Psoas muscle (tissue), 8 donors: ENCODE data around the gene MATN1. TPM values are rescaled to one million over a fixed set of nuclear protein-coding genes. Genes with fewer than 3 reads are reported as not detected.

ENCODE experiments used
- ATAC-seq, 4 donors: fragments of 200-7000 bp; cut with Tn5 transposase; one replicate each; pipeline ENCODE4 v1.9.1; 2020; ENCODE audit warnings: moderate library complexity in 3 of 4, mild to moderate bottlenecking in 2 of 4
- DNase-seq, 2 donors: peaks; one replicate each; pipeline ENCODE4 v3.0.0-alpha.2; 2020
- H3K27ac ChIP-seq: fragments of 200-600 bp; one replicate; pipeline ENCODE4 v1.8.0; 2022
- H3K27me3 ChIP-seq, 3 donors: fragments of 200-600 bp in 1 of 3; one replicate each; pipeline versions ENCODE4 v1.6.1 to v1.8.0; 2013 to 2022; ENCODE audit warnings: low read length in 2 of 3, mild to moderate bottlenecking in 2 of 3, moderate library complexity in 1 of 3; ENCODE audit not compliant: insufficient read depth in 3 of 3
- H3K36me3 ChIP-seq, 2 donors: fragments of 200-600 bp in 1 of 2; one replicate each; pipeline versions ENCODE4 v1.6.1 to v1.8.0; 2013 to 2022; ENCODE audit warnings: low read depth in 1 of 2, mild to moderate bottlenecking in 1 of 2, moderate library complexity in 1 of 2; ENCODE audit not compliant: insufficient read depth in 1 of 2
- H3K4me1 ChIP-seq: fragments of 200-600 bp; one replicate; pipeline ENCODE4 v1.8.0; 2022
- H3K4me3 ChIP-seq: fragments of 200-600 bp; one replicate; pipeline ENCODE4 v1.8.0; 2022; ENCODE audit warnings: mild to moderate bottlenecking
- H3K9me3 ChIP-seq: fragments of 200-600 bp; one replicate; pipeline ENCODE4 v1.8.0; 2022
- CTCF ChIP-seq: fragments of 200-600 bp; IDR thresholded peaks from one replicate; pipeline ENCODE4 v1.8.0; 2022; ENCODE audit warnings: antibody characterized with exemption
- WGBS, 3 donors: extraction: QIAGEN DNeasy Blood & Tissue Kit; methylation state at CpG; one replicate each; pipeline versions ENCODE4 v1.1.6 to v1.1.7; 2013; 5-methylcytosine and 5-hydroxymethylcytosine counted together
- intact Hi-C, 2 donors: fragments of 100-400 bp; cut with DNase I; formaldehyde crosslinking; loops; one replicate each; pipeline versions ENCODE4 v1.11.0 to v1.14.2; 2022
- polyA plus RNA-seq, 3 donors: library from polyadenylated mRNA; stranded (reverse); fragments of 200-250 nt; gene quantifications; one replicate each; pipeline ENCODE4 v1.2.3, GENCODE V29; 2013
- total RNA-seq, 4 donors: library from RNA; stranded (reverse); fragmentation: NEBNext Ultra II Directional in 2 of 4; extraction: Animal tissue kit (Norgen Biotek cat#: 25700) in 2 of 4; gene quantifications; one replicate each; pipeline versions ENCODE4 v1.2.1 to v1.2.4, GENCODE V29; 2021 to 2023
- donor health status: healthy with polysubstance abuse.
- donor health status: DM: no; HTN: no; CAD: no; lungs with moderate emphysema.
- donor health status: Bipolar disorder and iron deficiency.
- donor health status: healthy.
- donor health status: DM: yes; HTN: yes; CAD: no.
- donor health status: DM: no; HTN: no; CAD: no.
- donor health status: DM: no; HTN: no; CAD: no.
- donor health status: DM: yes; HTN: yes; CAD: no.

The MATN1 gene
- total and polyA plus RNA-seq, 7 donors = 0.03 to 0.07 (median 0.04) TPM; not detected in 4

GRCh38 chr1:30704271-30704670 lies 19.1 kb downstream of the MATN1 start:
- ATAC-seq (no peak), DNase-seq (peak; percentile 50 to 70)
- H3K27me3 ChIP-seq = peaks cover 0 to 2% (median 0%) of the 10 kb centered on the region in 3 donors
- H3K4me1 ChIP-seq = peaks cover 4% of the 10 kb centered on the region
- TF ChIP-seq CTCF = no peak
- no peaks in the 10 kb centered on the region for H3K9me3 ChIP-seq
- intact Hi-C loops = loop anchor here in 1 of 2 donors (10.0 kb wide), 2 partner anchors 589 to 909 kb away; no protein-coding TSS in a partner anchor
- H3K4me3 ChIP-seq = no peak overlapping the region
- H3K36me3 ChIP-seq = no peaks in the 10 kb centered on the region
- WGBS, 3 donors = 38 to 56% (median 52%) methylated on average over 4 of the region's 4 CpGs
- no peak overlapping the region for H3K27ac ChIP-seq

- no peak for ATAC-seq
- no peaks in the 10 kb centered on the region for H3K9me3 ChIP-seq
- intact Hi-C loops = loop anchor here in 1 of 2 donors (10.0 kb wide), 2 partner anchors 588 to 908 kb away; no protein-coding TSS in a partner anchor
Observed at GRCh38 chr1:30702823-30703222, 20.6 kb downstream of the MATN1 start.

GRCh38 chr1:30701258-30701633 lies 22.1 kb downstream of the MATN1 start:
- ATAC-seq = no peak
- WGBS, 3 donors = 86 to 95% (median 86%) methylated on average over 2 of the region's 2 CpGs
- intact Hi-C loops = loop anchor here in 1 of 2 donors (10.0 kb wide), 2 partner anchors 586 to 906 kb away; no protein-coding TSS in a partner anchor

More at GRCh38 chr1:30702823-30703222, 20.6 kb downstream of the MATN1 start:
- TF ChIP-seq CTCF = no peak
- Histone ChIP-seq H3K27me3 (peaks cover 0 to 2% (median 0%) of the 10 kb centered on the region in 3 donors), H3K27ac (no peak overlapping the region), H3K36me3 (no peaks in the 10 kb centered on the region), H3K4me1 (peaks cover 2% of the 10 kb centered on the region), H3K4me3 (no peak overlapping the region)
- DNase-seq = no peak

GRCh38 chr1:30700528-30701257 lies 22.7 kb downstream of the MATN1 start:
- peak; percentile 72 to 81 for DNase-seq
- no peak for TF ChIP-seq CTCF
- ATAC-seq = peak; percentile 46 to 75 (median 70)
- Histone ChIP-seq H3K27ac (no peak overlapping the region), H3K4me1 (no peaks in the 10 kb centered on the region), H3K27me3 (peaks cover 0 to 2% (median 0%) of the 10 kb centered on the region in 3 donors), H3K36me3 (no peaks in the 10 kb centered on the region), H3K9me3 (no peaks in the 10 kb centered on the region), H3K4me3 (no peak overlapping the region)
- 56 to 70% (median 64%) methylated on average over 7 of the region's 7 CpGs for WGBS, 3 donors
- intact Hi-C loops = loop anchor here in 1 of 2 donors (10.0 kb wide), 2 partner anchors 586 to 906 kb away; no protein-coding TSS in a partner anchor

More at GRCh38 chr1:30701258-30701633, 22.1 kb downstream of the MATN1 start:
- DNase-seq = no peak
- H3K9me3 ChIP-seq = no peaks in the 10 kb centered on the region
- no peak for TF ChIP-seq CTCF
- H3K36me3 ChIP-seq = no peaks in the 10 kb centered on the region
- H3K4me1 ChIP-seq = no peaks in the 10 kb centered on the region
- peaks cover 0 to 2% (median 0%) of the 10 kb centered on the region in 3 donors for H3K27me3 ChIP-seq
- no peak overlapping the region for H3K27ac ChIP-seq
- no peak overlapping the region for H3K4me3 ChIP-seq
